Right ventricle myocardium inferior (tissue), 1 donor: Measurements from ENCODE around the gene DOCK11. TPM values are rescaled to one million over a fixed set of nuclear protein-coding genes. Genes with fewer than 3 reads are reported as not detected.
"Not testable (repeated sequence)": the region's sequence is repeated elsewhere in the genome, so short reads cannot be mapped to it uniquely, and the experiment has no call there.

ENCODE experiments used
- ATAC-seq: fragments of 200-7000 bp; cut with Tn5 transposase; one replicate; pipeline ENCODE4 v1.9.1; 2020; ENCODE audit warnings: mild to moderate bottlenecking, moderate library complexity
- DNase-seq: peaks from one replicate; pipeline ENCODE4 v3.0.0; 2021; ENCODE audit errors: missing footprints
- intact Hi-C: fragments of 100-400 bp; cut with DNase I; formaldehyde crosslinking; loops from one replicate; pipeline ENCODE4 v1.11.0; 2022
- total RNA-seq: library from RNA; stranded (reverse); fragmentation: NEBNext Ultra II Directional; extraction: Animal tissue kit (Norgen Biotek cat#: 25700); gene quantifications from one replicate; pipeline ENCODE4 v1.2.1, GENCODE V29; 2021
- donor health status: DM: no; HTN: yes; CAD: no; lungs with severe emphysema.

Gene DOCK11
- total RNA-seq, 1 donor from 2014 or later: 6.9 TPM

GRCh38 chrX:118657413-118657812 is 161.8 kb downstream of the DOCK11 start:
- ATAC-seq (no peak), DNase-seq (no peak)
- intact Hi-C loops: no loop called here

GRCh38 chrX:118660085-118660484 is 164.5 kb downstream of the DOCK11 start:
- intact Hi-C loops: no loop called here
- ATAC-seq (no peak), DNase-seq (no peak)

GRCh38 chrX:118665204-118665603 is 169.6 kb downstream of the DOCK11 start:
- DNase-seq: no peak
- intact Hi-C loops: no loop called here
- no peak for ATAC-seq

- DNase-seq (no peak), ATAC-seq (no peak)
- intact Hi-C loops: no loop called here
These were observed 170.9 kb downstream of the DOCK11 start for GRCh38 chrX:118666521-118666920.

- no peak for DNase-seq
- intact Hi-C loops: no loop called here
- ATAC-seq: no peak
These were observed 173.8 kb downstream of the DOCK11 start for GRCh38 chrX:118669435-118669834.

GRCh38 chrX:118675326-118675965 is 179.8 kb downstream of the DOCK11 start:
- no peak for ATAC-seq
- DNase-seq: no peak
- intact Hi-C loops: no loop called here

GRCh38 chrX:118675966-118676349 is 180.3 kb downstream of the DOCK11 start:
- DNase-seq: no peak
- intact Hi-C loops: no loop called here
- no peak for ATAC-seq

GRCh38 chrX:118677318-118677717 is 181.7 kb downstream of the DOCK11 start:
- ATAC-seq (no peak), DNase-seq (no peak)
- intact Hi-C loops: no loop called here

- no peak for DNase-seq
- intact Hi-C loops: no loop called here
- ATAC-seq: no peak
These were observed 183.7 kb downstream of the DOCK11 start for GRCh38 chrX:118679290-118679689.

- ATAC-seq (no peak), DNase-seq (no peak)
- intact Hi-C loops: no loop called here
These were observed 186.8 kb downstream of the DOCK11 start for GRCh38 chrX:118682258-118683014.

- no peak for DNase-seq
- no peak for ATAC-seq
- intact Hi-C loops: no loop called here
These were observed 189.8 kb downstream of the DOCK11 start for GRCh38 chrX:118685393-118685792.

- intact Hi-C loops: no loop called here
- DNase-seq (no peak), ATAC-seq (no peak)
These were observed 193.3 kb downstream of the DOCK11 start for GRCh38 chrX:118688935-118689334.

GRCh38 chrX:118693843-118694242 is 198.2 kb downstream of the DOCK11 start:
- ATAC-seq (no peak), DNase-seq (no peak)
- intact Hi-C loops: no loop called here

- no peak for DNase-seq
- no peak for ATAC-seq
- intact Hi-C loops: no loop called here
These were observed 199.0 kb downstream of the DOCK11 start for GRCh38 chrX:118694638-118695037.

GRCh38 chrX:118698516-118699170 is 203.0 kb downstream of the DOCK11 start:
- ATAC-seq (no peak), DNase-seq (no peak)
- intact Hi-C loops: no loop called here

- intact Hi-C loops: no loop called here
- ATAC-seq (no peak), DNase-seq (no peak)
These were observed 207.1 kb downstream of the DOCK11 start for GRCh38 chrX:118702741-118703140.

GRCh38 chrX:118706681-118707080 is 211.1 kb downstream of the DOCK11 start:
- intact Hi-C loops: no loop called here
- DNase-seq (no peak), ATAC-seq (no peak)

- no peak for ATAC-seq
- intact Hi-C loops: no loop called here
- no peak for DNase-seq
These were observed 218.9 kb downstream of the DOCK11 start for GRCh38 chrX:118714521-118714920.

GRCh38 chrX:118715917-118716316 is 220.3 kb downstream of the DOCK11 start:
- intact Hi-C loops, ATAC-seq: not testable (repeated sequence)

GRCh38 chrX:118716833-118717232 is 221.2 kb downstream of the DOCK11 start:
- intact Hi-C loops, ATAC-seq, DNase-seq: not testable (repeated sequence)

More at GRCh38 chrX:118715917-118716316, 220.3 kb downstream of the DOCK11 start:
- not testable (repeated sequence) for DNase-seq
